Endodermal cell (in vitro differentiated cells): ENCODE results near the gene KIRREL2. TPM values are rescaled to one million over a fixed set of nuclear protein-coding genes. Genes with fewer than 3 reads are reported as not detected.

Experiments
- DNase-seq: peaks from one replicate; pipeline ENCODE4 v3.0.0-alpha.2; 2017
- H3K27ac ChIP-seq: 2 replicates; pipeline ENCODE4 v1.5.1; 2013; ENCODE audit warnings: mild to moderate bottlenecking, low read depth, low read length, moderate library complexity
- H3K27me3 ChIP-seq: 2 replicates; pipeline ENCODE4 v1.6.1; 2013; ENCODE audit warnings: mild to moderate bottlenecking, low read length, moderate library complexity; ENCODE audit not compliant: insufficient read depth, control insufficient read depth, poor library complexity, severe bottlenecking
- H3K36me3 ChIP-seq: 2 replicates; pipeline ENCODE4 v1.7.0; 2013; ENCODE audit warnings: mild to moderate bottlenecking, low read length, moderate library complexity; ENCODE audit not compliant: control insufficient read depth, insufficient read depth
- H3K4me1 ChIP-seq: one replicate; pipeline ENCODE4 v1.7.0; 2013; ENCODE audit warnings: low read length; ENCODE audit not compliant: control insufficient read depth, insufficient read depth
- H3K4me3 ChIP-seq: 2 replicates; pipeline ENCODE4 v1.5.1; 2013; ENCODE audit warnings: mild to moderate bottlenecking, low read length, moderate library complexity
- H3K9ac ChIP-seq: 2 replicates; pipeline ENCODE4 v1.6.1; 2013; ENCODE audit warnings: mild to moderate bottlenecking, low read length, moderate library complexity; ENCODE audit not compliant: poor library complexity, severe bottlenecking; ENCODE audit errors: extremely low read depth
- H3K9me3 ChIP-seq: 2 replicates; pipeline ENCODE4 v1.6.1; 2013; ENCODE audit warnings: mild to moderate bottlenecking, low read length, moderate library complexity; ENCODE audit not compliant: control insufficient read depth
- H3K27ac Mint-ChIP-seq: 2 replicates; pipeline ENCODE4 v1.8.0; 2020; ENCODE audit warnings: mixed read lengths
- H3K27me3 Mint-ChIP-seq: 2 replicates; pipeline ENCODE4 v1.8.0; 2021; ENCODE audit warnings: mild to moderate bottlenecking, mixed read lengths; ENCODE audit not compliant: insufficient read depth
- H3K36me3 Mint-ChIP-seq: 2 replicates; pipeline ENCODE4 v1.8.0; 2020; ENCODE audit warnings: low read depth, mixed read lengths
- H3K4me1 Mint-ChIP-seq: 2 replicates; pipeline ENCODE4 v1.8.0; 2020; ENCODE audit warnings: mixed read lengths
- H3K4me3 Mint-ChIP-seq: 2 replicates; pipeline ENCODE4 v1.8.0; 2020; ENCODE audit warnings: mild to moderate bottlenecking, moderate library complexity, mixed read lengths
- H3K9me3 Mint-ChIP-seq: 2 replicates; pipeline ENCODE4 v1.8.0; 2020; ENCODE audit warnings: mild to moderate bottlenecking, mixed read lengths
- WGBS, 2 experiments: methylation state at CpG; one replicate each; pipeline versions ENCODE4 v1.1.5 to v1.1.7; 2013; ENCODE audit warnings: missing lambda C conversion rate in 2 of 2, mixed read lengths in 1 of 2; ENCODE audit not compliant: insufficient coverage in 1 of 2, insufficient read length in 1 of 2; 5-methylcytosine and 5-hydroxymethylcytosine counted together
- total RNA-seq, 2 donors: library from RNA; stranded (reverse); fragmentation: NEBNext Ultra II Directional in 1 of 2; extraction: Animal tissue kit (Norgen Biotek cat#: 25700) in 1 of 2; gene quantifications; 2 replicates in 1 of 2; 3 replicates in 1 of 2; pipeline ENCODE4 v1.2.1, GENCODE V29; 2021
- TF ChIP-seq, protein P1 (sequence below): fragments of 200-600 bp; sonication (generic); conservative IDR thresholded peaks from 2 replicates; pipeline ENCODE4 v1.5.0; 2021; ENCODE audit warnings: antibody characterized with exemption, mild to moderate bottlenecking

The KIRREL2 gene
- total RNA-seq, 2 donors from 2014 or later, result 1.4 to 2.3 TPM

DNA sequence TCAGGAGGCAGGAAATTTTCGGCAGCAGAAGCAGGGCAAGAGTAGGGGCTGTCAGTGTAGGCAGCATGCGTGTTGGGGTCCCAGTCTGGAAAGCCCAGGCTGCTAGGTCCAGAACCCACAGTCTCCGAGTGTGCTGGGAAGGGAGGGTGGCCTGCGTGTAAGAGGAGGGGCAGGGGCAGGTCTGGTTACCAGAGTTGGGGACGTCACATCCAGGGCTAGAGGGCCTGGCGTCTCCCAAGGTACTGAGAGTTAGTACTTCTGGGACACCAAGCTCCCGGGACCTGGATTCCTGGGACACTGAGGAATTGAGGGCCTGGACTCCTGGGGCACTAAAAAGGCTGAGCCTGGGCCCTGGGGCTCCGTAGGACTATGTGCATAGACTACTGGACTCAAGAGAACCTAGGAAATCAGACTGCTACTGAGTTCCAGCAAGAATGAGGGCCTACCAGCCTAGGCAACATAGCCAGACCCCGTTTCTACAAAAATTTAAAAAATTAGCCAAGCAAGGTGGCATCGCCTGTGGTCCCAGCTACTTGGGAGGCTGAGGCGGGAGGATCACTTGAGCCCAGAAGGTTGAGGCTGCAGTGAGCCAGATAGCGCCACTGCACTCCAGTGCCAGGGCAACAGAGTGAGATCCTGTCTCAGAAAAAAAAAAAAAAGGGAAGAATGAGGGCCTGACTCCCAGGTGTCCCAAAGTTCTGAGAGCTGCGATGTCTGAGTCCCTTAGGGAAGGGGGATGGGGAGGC, 41.2 kb downstream of the KIRREL2 start:
- H3K4me3 ChIP-seq, result peak overlapping the region; percentile 90
- H3K4me1 Mint-ChIP-seq, result peaks cover 11% of the 10 kb centered on the region
- H3K9me3 ChIP-seq, result no peaks in the 10 kb centered on the region
- no peaks in the 10 kb centered on the region for H3K4me1 ChIP-seq
- no peaks in the 10 kb centered on the region for H3K9me3 Mint-ChIP-seq
- peaks cover 32% of the 10 kb centered on the region for H3K36me3 Mint-ChIP-seq
- H3K4me3 Mint-ChIP-seq, result peak overlapping the region; percentile 88
- H3K27me3 ChIP-seq, result no peaks in the 10 kb centered on the region
- peaks cover 44% of the 10 kb centered on the region for H3K36me3 ChIP-seq
- no peak overlapping the region for H3K27ac ChIP-seq
- DNase-seq, result no peak
- 94 to 96% methylated on average over 7 to 13 of the region's 13 CpGs for WGBS, 2 experiments
- H3K9ac ChIP-seq, result no peak overlapping the region
- peaks cover 7% of the 10 kb centered on the region for H3K27me3 Mint-ChIP-seq
- TF ChIP-seq, protein P1, sequence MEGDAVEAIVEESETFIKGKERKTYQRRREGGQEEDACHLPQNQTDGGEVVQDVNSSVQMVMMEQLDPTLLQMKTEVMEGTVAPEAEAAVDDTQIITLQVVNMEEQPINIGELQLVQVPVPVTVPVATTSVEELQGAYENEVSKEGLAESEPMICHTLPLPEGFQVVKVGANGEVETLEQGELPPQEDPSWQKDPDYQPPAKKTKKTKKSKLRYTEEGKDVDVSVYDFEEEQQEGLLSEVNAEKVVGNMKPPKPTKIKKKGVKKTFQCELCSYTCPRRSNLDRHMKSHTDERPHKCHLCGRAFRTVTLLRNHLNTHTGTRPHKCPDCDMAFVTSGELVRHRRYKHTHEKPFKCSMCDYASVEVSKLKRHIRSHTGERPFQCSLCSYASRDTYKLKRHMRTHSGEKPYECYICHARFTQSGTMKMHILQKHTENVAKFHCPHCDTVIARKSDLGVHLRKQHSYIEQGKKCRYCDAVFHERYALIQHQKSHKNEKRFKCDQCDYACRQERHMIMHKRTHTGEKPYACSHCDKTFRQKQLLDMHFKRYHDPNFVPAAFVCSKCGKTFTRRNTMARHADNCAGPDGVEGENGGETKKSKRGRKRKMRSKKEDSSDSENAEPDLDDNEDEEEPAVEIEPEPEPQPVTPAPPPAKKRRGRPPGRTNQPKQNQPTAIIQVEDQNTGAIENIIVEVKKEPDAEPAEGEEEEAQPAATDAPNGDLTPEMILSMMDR, result no peak
- peak overlapping the region; percentile 64 for H3K27ac Mint-ChIP-seq

DNA sequence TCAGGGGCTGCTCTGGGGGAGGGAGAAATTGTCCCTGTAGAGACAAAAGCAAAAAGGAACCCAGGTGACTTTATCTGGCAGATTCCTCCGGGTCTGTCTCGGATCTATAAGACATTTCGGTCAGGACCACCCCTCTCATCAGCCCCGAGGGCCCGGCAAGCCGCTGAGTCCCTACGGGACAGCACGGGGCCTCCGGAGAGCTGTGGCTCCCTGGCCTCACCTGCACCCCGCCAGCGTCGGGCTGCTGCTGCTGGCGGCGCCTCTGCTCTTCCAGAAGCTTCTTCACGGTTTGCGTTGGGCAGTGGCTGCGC, 41.7 kb downstream of the KIRREL2 start:
- Mint-ChIP-seq H3K4me3 (peak overlapping the region; percentile 88), H3K27ac (no peak overlapping the region), H3K4me1 (peaks cover 15% of the 10 kb centered on the region), H3K27me3 (peaks cover 13% of the 10 kb centered on the region), H3K36me3 (peaks cover 27% of the 10 kb centered on the region), H3K9me3 (no peaks in the 10 kb centered on the region)
- Histone ChIP-seq H3K9me3 (no peaks in the 10 kb centered on the region), H3K4me3 (peak overlapping the region; percentile 90), H3K27me3 (no peaks in the 10 kb centered on the region), H3K4me1 (no peaks in the 10 kb centered on the region), H3K36me3 (peaks cover 39% of the 10 kb centered on the region), H3K9ac (peak overlapping the region; percentile 74), H3K27ac (no peak overlapping the region)
- TF ChIP-seq, protein P1, result no peak
- DNase-seq, result no peak
- WGBS, 2 experiments, result 45 to 55% methylated on average over 8 to 17 of the region's 17 CpGs

DNA sequence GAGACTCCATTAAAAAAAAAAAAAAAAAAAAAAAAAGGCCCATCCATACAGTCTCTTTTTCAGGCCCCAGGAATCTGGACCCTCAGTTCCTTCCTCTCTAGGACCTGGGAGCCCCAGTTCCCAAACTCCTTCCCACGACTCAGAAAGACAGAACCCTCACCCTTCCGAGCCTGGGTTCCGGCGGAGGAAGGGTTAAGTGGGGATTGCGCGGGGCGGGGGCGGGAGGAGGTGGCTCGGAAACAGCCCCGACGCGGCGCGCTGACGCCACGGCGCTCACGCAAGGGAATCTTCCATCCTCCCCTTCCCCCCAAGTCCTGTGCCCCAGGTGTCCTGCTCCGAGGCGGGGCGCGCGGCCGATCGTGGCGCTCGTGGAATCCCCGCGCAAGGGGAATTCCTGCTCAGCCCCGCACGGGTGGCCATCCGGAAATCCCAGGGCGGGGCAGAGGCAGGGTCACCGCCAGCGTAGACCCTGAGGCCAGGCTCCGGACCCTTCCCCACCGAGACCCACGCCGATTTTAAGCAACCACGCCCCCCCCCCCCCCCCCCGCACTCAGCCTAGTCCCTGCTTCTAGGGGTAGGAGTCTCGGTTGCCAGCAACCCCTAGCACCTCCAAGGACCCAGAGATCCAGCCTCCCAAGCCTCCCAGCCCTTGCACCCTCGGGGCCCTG, 43.0 kb downstream of the KIRREL2 start:
- peaks cover 14% of the 10 kb centered on the region for H3K27me3 Mint-ChIP-seq
- WGBS, 2 experiments, result 0% methylated on average over 12 to 34 of the region's 43 CpGs

More for the DNA sequence above, 43.0 kb downstream of the KIRREL2 start:
- Mint-ChIP-seq H3K9me3 (no peaks in the 10 kb centered on the region), H3K4me1 (peaks cover 16% of the 10 kb centered on the region), H3K4me3 (peak overlapping the region; percentile 88), H3K27ac (peak overlapping the region; percentile 97), H3K36me3 (peaks cover 21% of the 10 kb centered on the region)
- H3K4me1 ChIP-seq, result no peaks in the 10 kb centered on the region
- H3K27ac ChIP-seq, result no peak overlapping the region
- TF ChIP-seq, protein P1, result no peak
- H3K4me3 ChIP-seq, result peak overlapping the region; percentile 90
- peak; percentile 83 for DNase-seq
- H3K27me3 ChIP-seq, result no peaks in the 10 kb centered on the region
- H3K9ac ChIP-seq, result peak overlapping the region; percentile 74
- H3K36me3 ChIP-seq, result peaks cover 32% of the 10 kb centered on the region
- no peaks in the 10 kb centered on the region for H3K9me3 ChIP-seq
